Measurements from ENCODE around the gene COX6A2. TPM values are rescaled to one million over a fixed set of nuclear protein-coding genes. Genes with fewer than 3 reads are reported as not detected.

COX6A2 gene
- total and polyA plus RNA-seq, 4 donors, result 0.84 to 36.7 (median 8.0) TPM; not detected in 1

DNA sequence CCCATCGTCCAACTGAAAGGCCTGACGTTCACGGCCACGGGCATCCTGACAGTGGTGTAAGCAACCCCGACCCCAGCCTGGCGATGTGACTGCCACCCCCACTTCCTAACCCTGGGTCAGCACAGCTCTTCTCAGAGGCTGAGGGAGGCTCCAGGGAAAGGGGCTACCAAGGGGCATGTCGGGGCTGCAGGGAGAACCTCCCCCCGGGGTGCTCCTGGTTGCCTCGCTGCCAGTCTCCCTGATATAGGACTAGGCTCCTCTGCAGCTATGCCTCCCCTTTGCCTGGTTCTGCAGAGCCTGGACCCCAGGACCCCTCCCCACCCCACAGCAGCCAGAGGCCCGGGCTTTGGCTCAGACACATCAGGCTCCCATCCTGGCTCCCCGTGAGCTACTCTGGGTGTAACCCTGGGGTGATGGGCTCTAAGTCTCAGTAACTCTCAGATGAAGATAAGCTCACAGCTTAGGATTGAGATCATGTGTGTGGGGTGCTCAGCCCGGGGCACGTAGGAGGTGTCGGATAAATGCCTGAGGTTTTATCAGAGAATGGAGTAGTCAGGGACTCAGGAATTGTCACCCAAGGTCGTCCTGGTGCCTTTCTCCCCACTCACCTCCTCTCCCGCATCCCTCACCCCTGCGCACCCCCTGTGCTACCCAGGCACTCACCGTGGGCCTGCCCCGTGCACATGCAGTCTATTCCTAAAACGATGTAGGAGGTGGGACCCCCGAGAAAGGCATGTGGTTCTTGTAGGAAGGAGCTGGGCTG is 24.4 kb downstream of the COX6A2 start (continued):
- TF ChIP-seq, protein P1, sequence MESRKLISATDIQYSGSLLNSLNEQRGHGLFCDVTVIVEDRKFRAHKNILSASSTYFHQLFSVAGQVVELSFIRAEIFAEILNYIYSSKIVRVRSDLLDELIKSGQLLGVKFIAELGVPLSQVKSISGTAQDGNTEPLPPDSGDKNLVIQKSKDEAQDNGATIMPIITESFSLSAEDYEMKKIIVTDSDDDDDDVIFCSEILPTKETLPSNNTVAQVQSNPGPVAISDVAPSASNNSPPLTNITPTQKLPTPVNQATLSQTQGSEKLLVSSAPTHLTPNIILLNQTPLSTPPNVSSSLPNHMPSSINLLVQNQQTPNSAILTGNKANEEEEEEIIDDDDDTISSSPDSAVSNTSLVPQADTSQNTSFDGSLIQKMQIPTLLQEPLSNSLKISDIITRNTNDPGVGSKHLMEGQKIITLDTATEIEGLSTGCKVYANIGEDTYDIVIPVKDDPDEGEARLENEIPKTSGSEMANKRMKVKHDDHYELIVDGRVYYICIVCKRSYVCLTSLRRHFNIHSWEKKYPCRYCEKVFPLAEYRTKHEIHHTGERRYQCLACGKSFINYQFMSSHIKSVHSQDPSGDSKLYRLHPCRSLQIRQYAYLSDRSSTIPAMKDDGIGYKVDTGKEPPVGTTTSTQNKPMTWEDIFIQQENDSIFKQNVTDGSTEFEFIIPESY (IDR thresholded peaks at IDR 0.05), result no peak
- TF ChIP-seq ATF3 (IDR thresholded peaks at IDR 0.05) (no peak), RAD21 (IDR thresholded peaks at IDR 0.05) (no peak), CTCF (IDR thresholded peaks at IDR 0.05; ENCODE audit: low read depth, low read length, missing input control) (no peak)

DNA sequence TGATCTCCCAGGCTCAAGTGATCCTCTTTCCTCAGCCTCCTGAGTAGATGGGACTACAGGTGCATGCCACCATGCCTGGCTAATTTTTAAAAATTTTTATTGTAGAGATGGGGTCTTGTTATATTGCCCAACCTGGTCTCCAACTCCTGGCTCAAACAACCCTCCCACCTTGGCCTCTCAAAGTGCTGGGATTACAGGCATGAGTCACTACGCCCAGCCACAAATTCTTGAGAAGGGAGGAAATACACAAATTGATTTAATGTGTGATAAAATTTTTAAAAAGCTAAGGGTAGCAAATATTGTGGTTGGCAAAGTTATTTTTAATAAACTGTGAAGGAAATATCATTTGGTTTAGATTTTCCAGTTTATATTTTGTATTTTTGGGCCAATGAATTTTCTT is 25.5 kb downstream of the COX6A2 start:
- no peak overlapping the region for H3K9ac ChIP-seq (ENCODE audit: low read depth in 1 of 2, low read length in 2 of 2)
- WGBS, result 91% methylated on average over 1 of the region's 1 CpG
- no peak for DNase-seq (ENCODE audit: low spot score)
- H3K27ac ChIP-seq (ENCODE audit: low read depth in 1 of 2, low read length in 2 of 2), result no peak overlapping the region
- TF ChIP-seq NR2F2 (IDR thresholded peaks at IDR 0.05), result no peak
- TF ChIP-seq HNF4G (IDR thresholded peaks at IDR 0.05), result no peak
- TF ChIP-seq, protein P2, sequence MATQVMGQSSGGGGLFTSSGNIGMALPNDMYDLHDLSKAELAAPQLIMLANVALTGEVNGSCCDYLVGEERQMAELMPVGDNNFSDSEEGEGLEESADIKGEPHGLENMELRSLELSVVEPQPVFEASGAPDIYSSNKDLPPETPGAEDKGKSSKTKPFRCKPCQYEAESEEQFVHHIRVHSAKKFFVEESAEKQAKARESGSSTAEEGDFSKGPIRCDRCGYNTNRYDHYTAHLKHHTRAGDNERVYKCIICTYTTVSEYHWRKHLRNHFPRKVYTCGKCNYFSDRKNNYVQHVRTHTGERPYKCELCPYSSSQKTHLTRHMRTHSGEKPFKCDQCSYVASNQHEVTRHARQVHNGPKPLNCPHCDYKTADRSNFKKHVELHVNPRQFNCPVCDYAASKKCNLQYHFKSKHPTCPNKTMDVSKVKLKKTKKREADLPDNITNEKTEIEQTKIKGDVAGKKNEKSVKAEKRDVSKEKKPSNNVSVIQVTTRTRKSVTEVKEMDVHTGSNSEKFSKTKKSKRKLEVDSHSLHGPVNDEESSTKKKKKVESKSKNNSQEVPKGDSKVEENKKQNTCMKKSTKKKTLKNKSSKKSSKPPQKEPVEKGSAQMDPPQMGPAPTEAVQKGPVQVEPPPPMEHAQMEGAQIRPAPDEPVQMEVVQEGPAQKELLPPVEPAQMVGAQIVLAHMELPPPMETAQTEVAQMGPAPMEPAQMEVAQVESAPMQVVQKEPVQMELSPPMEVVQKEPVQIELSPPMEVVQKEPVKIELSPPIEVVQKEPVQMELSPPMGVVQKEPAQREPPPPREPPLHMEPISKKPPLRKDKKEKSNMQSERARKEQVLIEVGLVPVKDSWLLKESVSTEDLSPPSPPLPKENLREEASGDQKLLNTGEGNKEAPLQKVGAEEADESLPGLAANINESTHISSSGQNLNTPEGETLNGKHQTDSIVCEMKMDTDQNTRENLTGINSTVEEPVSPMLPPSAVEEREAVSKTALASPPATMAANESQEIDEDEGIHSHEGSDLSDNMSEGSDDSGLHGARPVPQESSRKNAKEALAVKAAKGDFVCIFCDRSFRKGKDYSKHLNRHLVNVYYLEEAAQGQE (IDR thresholded peaks at IDR 0.05), result no peak
- no peak for TF ChIP-seq FOXA2 (IDR thresholded peaks at IDR 0.05)
- TF ChIP-seq, protein P3, sequence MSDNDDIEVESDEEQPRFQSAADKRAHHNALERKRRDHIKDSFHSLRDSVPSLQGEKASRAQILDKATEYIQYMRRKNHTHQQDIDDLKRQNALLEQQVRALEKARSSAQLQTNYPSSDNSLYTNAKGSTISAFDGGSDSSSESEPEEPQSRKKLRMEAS (IDR thresholded peaks at IDR 0.05), result no peak
- no peak for TF ChIP-seq EGR1 (IDR thresholded peaks at IDR 0.05; ENCODE audit: low read depth in 2 of 2)
- no peak for TF ChIP-seq SP1 (IDR thresholded peaks at IDR 0.05)
- no peak for TF ChIP-seq CTCF (IDR thresholded peaks at IDR 0.05; ENCODE audit: low read depth, low read length, missing input control)
- TF ChIP-seq ATF3 (IDR thresholded peaks at IDR 0.05), result no peak
- TF ChIP-seq, protein P1 (IDR thresholded peaks at IDR 0.05), result no peak
- H3K36me3 ChIP-seq (ENCODE audit: control insufficient read depth in 4 of 4, insufficient read depth in 3 of 4, low read depth in 1 of 4, low read length in 3 of 4), result no peaks in the 10 kb centered on the region
- H3K4me3 ChIP-seq (ENCODE audit: low read depth in 1 of 3, low read length in 3 of 3), result no peak overlapping the region
- no peaks in the 10 kb centered on the region for H3K4me1 ChIP-seq (ENCODE audit: control insufficient read depth in 4 of 4, insufficient read depth in 4 of 4, low read length in 3 of 4)
- no peaks in the 10 kb centered on the region for H3K27me3 ChIP-seq (ENCODE audit: control insufficient read depth in 4 of 4, insufficient read depth in 4 of 4, low read length in 3 of 4)
- peaks cover 0 to 3% (median 0%) of the 10 kb centered on the region in 4 donors for H3K9me3 ChIP-seq (ENCODE audit: control insufficient read depth in 4 of 4, low read length in 3 of 4)

Measured in liver (tissue), 9 donors.